SH-SY5Y (cell line): Measurements from ENCODE around the gene TRMT1.

ENCODE experiments used
- GATA2 ChIP-seq: IDR thresholded peaks from 2 replicates; pipeline ENCODE4 v1.6.1; 2011; ENCODE audit warnings: mild to moderate bottlenecking, low read depth, low read length
- GATA3 ChIP-seq: IDR thresholded peaks from 2 replicates; pipeline ENCODE4 v1.6.1; 2011; ENCODE audit warnings: low read depth, mild to moderate bottlenecking, low read length, moderate library complexity

- TF ChIP-seq GATA3 (no peak), GATA2 (no peak)
These were observed 19.5 kb downstream of the TRMT1 start for GRCh38 chr19:13097033-13097462.
